Stimulated activated CD4-positive, alpha-beta T cell treated with anti-CD3 and anti-CD28 coated beads, Interleukin-15, amount 100 ng/mL, for 48 hours (primary cell): ENCODE results near the gene ADAT2.

ENCODE experiments used
- DNase-seq, 2 donors: peaks; one replicate each; pipeline ENCODE4 v3.0.0-alpha.2; 2020; ENCODE audit warnings: low read depth in 2 of 2

The ADAT2 gene

GRCh38 chr6:143441680-143442545 is 8.6 kb downstream of the ADAT2 start:
- DNase-seq: no peak

- DNase-seq: no peak
Observed at GRCh38 chr6:143441010-143441409, 9.5 kb downstream of the ADAT2 start.

GRCh38 chr6:143432588-143432987 is 17.9 kb downstream of the ADAT2 start:
- DNase-seq: no peak

GRCh38 chr6:143431226-143431625 is 19.3 kb downstream of the ADAT2 start:
- no peak for DNase-seq

GRCh38 chr6:143429970-143430369 is 20.5 kb downstream of the ADAT2 start:
- no peak for DNase-seq

GRCh38 chr6:143427109-143427817 is 23.2 kb downstream of the ADAT2 start:
- peak; percentile 41 to 60 for DNase-seq

- DNase-seq: no peak
Observed at GRCh38 chr6:143426026-143426425, 24.5 kb downstream of the ADAT2 start.

- no peak for DNase-seq
Observed at GRCh38 chr6:143419526-143419925, 31.0 kb downstream of the ADAT2 start.

GRCh38 chr6:143414769-143415168 is 35.7 kb downstream of the ADAT2 start:
- no peak for DNase-seq

GRCh38 chr6:143410859-143411270 is 39.6 kb downstream of the ADAT2 start:
- DNase-seq: no peak

- DNase-seq: no peak
Observed at GRCh38 chr6:143408787-143409162, 41.7 kb downstream of the ADAT2 start.

- DNase-seq: no peak
Observed at GRCh38 chr6:143408151-143408786, 42.2 kb downstream of the ADAT2 start.

GRCh38 chr6:143406673-143407072 is 43.8 kb downstream of the ADAT2 start:
- no peak for DNase-seq

GRCh38 chr6:143405373-143406154 is 44.9 kb downstream of the ADAT2 start:
- DNase-seq: no peak

- no peak for DNase-seq
Observed at GRCh38 chr6:143402721-143403336, 47.7 kb downstream of the ADAT2 start.

GRCh38 chr6:143401636-143402370 is 48.7 kb downstream of the ADAT2 start:
- DNase-seq: no peak

GRCh38 chr6:143401068-143401446 is 49.4 kb downstream of the ADAT2 start:
- no peak for DNase-seq

GRCh38 chr6:143400258-143401067 is 50.0 kb downstream of the ADAT2 start:
- DNase-seq: no peak

GRCh38 chr6:143399775-143400174 is 50.7 kb downstream of the ADAT2 start:
- DNase-seq: no peak

- no peak for DNase-seq
Observed at GRCh38 chr6:143399176-143399575, 51.3 kb downstream of the ADAT2 start.
